HepG2 (cell line): ENCODE results near the gene MYRFL. TPM values are rescaled to one million over a fixed set of nuclear protein-coding genes. Genes with fewer than 3 reads are reported as not detected.

Experiments
- ATAC-seq: fragments of 200-7000 bp; cut with Tn5 transposase; 3 replicates; pipeline ENCODE4 v1.9.1; 2020; ENCODE audit warnings: mild to moderate bottlenecking, moderate library complexity
- BruUV-seq: library from RNA; stranded (reverse); fragments of 400-500 nt; replicated peaks from 2 replicates; lab custom pipeline; 2021; lab: Mats Ljungman, UMichigan
- CTCF ChIA-PET: fragments of 300-600 bp; formaldehyde crosslinking; extraction: SDS; loops from one replicate; lab custom pipeline; 2021; ENCODE audit warnings: low total read pairs, inconsistent platforms, low intra/inter-chr PET ratio; lab: Yijun Ruan, JAX
- POLR2A ChIA-PET: fragments of 350-600 bp; sonication (Branson Sonifier 250); formaldehyde crosslinking; loops from one replicate; lab custom pipeline; 2020; ENCODE audit warnings: antibody characterized with exemption, inconsistent platforms; lab: Yijun Ruan, JAX
- DNase-seq: peaks from one replicate; pipeline ENCODE4 v3.0.0-alpha.2; 2015; ENCODE audit warnings: low spot score
- FAIRE-seq: peaks from 3 replicates; lab custom pipeline; 2011; peaks lifted over from hg19 to GRCh38; lab: Jason Lieb, UNC
- H2AFZ ChIP-seq: one replicate; pipeline ENCODE4 v1.6.1; 2011; ENCODE audit warnings: low read length, inconsistent platforms
- H3K27ac ChIP-seq: fragments of 300-600 bp; 3 replicates; pipeline ENCODE4 v1.8.0; 2011; ENCODE audit warnings: mixed run types, mild to moderate bottlenecking, mixed read lengths, low read length, inconsistent platforms; ENCODE audit not compliant: insufficient read depth; ENCODE audit errors: extremely low read length
- H3K27me3 ChIP-seq, 2 experiments: fragments of 200-600 bp in 1 of 2; 2 replicates in 1 of 2; 3 replicates in 1 of 2; pipeline versions ENCODE4 v1.6.0 to v1.8.0; 2011; ENCODE audit warnings: low read length in 2 of 2, mild to moderate bottlenecking in 2 of 2, moderate library complexity in 2 of 2, inconsistent platforms in 1 of 2; ENCODE audit not compliant: insufficient read depth in 2 of 2, control insufficient read depth in 1 of 2
- H3K36me3 ChIP-seq, 2 experiments: fragments of 200-600 bp in 1 of 2; replicated peaks in 1 of 2; 2 replicates in 1 of 2; 3 replicates in 1 of 2; pipeline versions ENCODE4 v1.5.1 to v1.8.0; 2011; ENCODE audit warnings: low read length in 2 of 2, inconsistent platforms in 1 of 2; ENCODE audit not compliant: insufficient read depth in 2 of 2, control insufficient read depth in 1 of 2
- H3K4me1 ChIP-seq: 2 replicates; pipeline ENCODE4 v1.5.1; 2012; ENCODE audit warnings: low read length, inconsistent platforms; ENCODE audit not compliant: insufficient read depth
- H3K4me2 ChIP-seq: 2 replicates; pipeline ENCODE4 v1.6.0; 2011; ENCODE audit warnings: low read depth, low read length, inconsistent platforms
- H3K4me3 ChIP-seq, 3 experiments: fragments of 200-600 bp in 1 of 3; sonication (generic), shearing (Covaris generic) in 1 of 3; replicated peaks in 1 of 3; 2 replicates each; pipeline ENCODE4 v1.5.1; 2011 to 2016; ENCODE audit warnings: low read length in 3 of 3, inconsistent platforms in 2 of 3, low read depth in 2 of 3, mild to moderate bottlenecking in 2 of 3, control low read depth in 1 of 3, mixed read lengths in 1 of 3; ENCODE audit not compliant: insufficient read depth in 1 of 3
- H3K79me2 ChIP-seq: one replicate; pipeline ENCODE4 v1.6.1; 2011; ENCODE audit warnings: low read length, inconsistent platforms; ENCODE audit not compliant: insufficient read depth
- H3K9ac ChIP-seq: 2 replicates; pipeline ENCODE4 v1.6.0; 2011; ENCODE audit warnings: mild to moderate bottlenecking, low read depth, low read length, inconsistent platforms; ENCODE audit not compliant: insufficient read depth
- H3K9me3 ChIP-seq: 2 replicates; pipeline ENCODE4 v1.5.1; 2012; ENCODE audit warnings: mild to moderate bottlenecking, low read length
- H4K20me1 ChIP-seq: 2 replicates; pipeline ENCODE4 v1.6.0; 2011; ENCODE audit warnings: inconsistent platforms, mild to moderate bottlenecking, low read length, moderate library complexity; ENCODE audit not compliant: insufficient read depth
- BHLHE40 ChIP-seq: IDR thresholded peaks from 2 replicates; pipeline ENCODE4 v1.6.1; 2011; ENCODE audit warnings: low read length, improper control_type of control experiment
- DNMT1 ChIP-seq: sonication (generic); formaldehyde crosslinking; IDR thresholded peaks from 2 replicates; pipeline ENCODE4 v1.5.1; 2020; ENCODE audit warnings: mild to moderate bottlenecking, missing genetic modification reagents
- GABPB1 ChIP-seq: IDR thresholded peaks from 2 replicates; pipeline ENCODE4 v1.6.1; 2016; ENCODE audit warnings: mild to moderate bottlenecking, missing genetic modification reagents, moderate library complexity, missing compliant biosample characterization
- JARID2 ChIP-seq: sonication (generic); formaldehyde crosslinking; IDR thresholded peaks from 2 replicates; pipeline ENCODE4 v1.8.1; 2023; ENCODE audit warnings: missing genetic modification reagents, inconsistent platforms; ENCODE audit not compliant: insufficient replicate concordance
- MEIS1 ChIP-seq: sonication (generic); formaldehyde crosslinking; IDR thresholded peaks from 2 replicates; pipeline ENCODE4 v1.9.0; 2021; ENCODE audit warnings: mild to moderate bottlenecking, missing genetic modification reagents, moderate library complexity, borderline replicate concordance
- NR0B2 ChIP-seq: sonication (generic); formaldehyde crosslinking; IDR thresholded peaks from 2 replicates; pipeline ENCODE4 v1.4.0; 2020; ENCODE audit warnings: mild to moderate bottlenecking, missing genetic modification reagents
- NR2F2 ChIP-seq: IDR thresholded peaks from 2 replicates; pipeline ENCODE4 v1.6.1; 2012; ENCODE audit warnings: low read depth, inconsistent platforms, borderline replicate concordance
- PPARG ChIP-seq: conservative IDR thresholded peaks from 2 replicates; pipeline ENCODE4 v1.6.1; 2016; ENCODE audit warnings: missing biosample characterization, missing genetic modification reagents
- REPIN1 ChIP-seq: sonication (generic); formaldehyde crosslinking; IDR thresholded peaks from 2 replicates; pipeline ENCODE4 v1.8.0; 2022; ENCODE audit warnings: missing genetic modification reagents, low read depth, mild to moderate bottlenecking, borderline replicate concordance
- RNF2 ChIP-seq: fragments of 450-650 bp; conservative IDR thresholded peaks from 2 replicates; pipeline ENCODE4 v1.6.1; 2016; ENCODE audit warnings: low read depth
- SAFB2 ChIP-seq: sonication (generic); formaldehyde crosslinking; IDR thresholded peaks from 2 replicates; pipeline ENCODE4 v1.5.1; 2020; ENCODE audit warnings: missing genetic modification reagents, low read depth, mild to moderate bottlenecking, borderline replicate concordance
- XBP1 ChIP-seq: sonication (generic); formaldehyde crosslinking; IDR thresholded peaks from 2 replicates; pipeline ENCODE4 v1.5.0; 2020; ENCODE audit warnings: missing genetic modification reagents
- ZNF333 ChIP-seq: sonication (generic); formaldehyde crosslinking; IDR thresholded peaks from 2 replicates; pipeline ENCODE4 v1.4.0; 2020; ENCODE audit warnings: mild to moderate bottlenecking, missing genetic modification reagents, borderline replicate concordance
- ZNF367 ChIP-seq: sonication (generic); formaldehyde crosslinking; IDR thresholded peaks from 2 replicates; pipeline ENCODE4 v1.4.0; 2020; ENCODE audit warnings: missing genetic modification reagents, borderline replicate concordance
- ZNF512B ChIP-seq: sonication (generic); formaldehyde crosslinking; IDR thresholded peaks from 2 replicates; pipeline ENCODE4 v1.5.1; 2020; ENCODE audit warnings: missing genetic modification reagents, mild to moderate bottlenecking, borderline replicate concordance
- ZNF543 ChIP-seq: sonication (generic); formaldehyde crosslinking; IDR thresholded peaks from 2 replicates; pipeline ENCODE4 v1.4.0; 2020; ENCODE audit warnings: mild to moderate bottlenecking, missing genetic modification reagents
- WGBS: methylation state at CpG from one replicate; pipeline ENCODE4 v1.1.6; 2017; ENCODE audit warnings: low lambda C conversion rate; 5-methylcytosine and 5-hydroxymethylcytosine counted together
- in situ Hi-C: cut with HindIII; loops from 2 replicates; pipeline ENCODE4 v1.10.0; 2017; ENCODE audit warnings: low pct_unique_long_range_greater_than_20kb; ENCODE audit not compliant: extremely low pct_ligation_motif_present
- intact Hi-C: fragments of 100-400 bp; cut with micrococcal nuclease; formaldehyde crosslinking; loops from one replicate; pipeline ENCODE4 v1.10.0; 2022; ENCODE audit not compliant: unreplicated experiment
- polyA plus RNA-seq, 8 experiments: library from polyadenylated mRNA; depleted of rRNA in 3 of 8; stranded (reverse) in 7 of 8; unstranded in 1 of 8; fragments of >200 nt; fragmentation: Illumina TruSeq in 4 of 8; extraction: Trizol in 4 of 8; gene quantifications; 2 replicates each; pipeline versions ENCODE4 v1.2.1 to v1.2.3, GENCODE V29; 2011 to 2016; ENCODE audit warnings: low read depth in 4 of 8, missing spikeins in 1 of 8, mixed read lengths in 1 of 8; ENCODE audit not compliant: insufficient read depth in 1 of 8
- total RNA-seq, 5 experiments: library from RNA; depleted of rRNA; stranded (reverse); fragments of >200 nt; fragmentation: Illumina TruSeq; extraction: Trizol; gene quantifications; 2 replicates each; pipeline ENCODE4 v1.2.3, GENCODE V29; 2016; ENCODE audit warnings: low read depth in 1 of 5
- TF ChIP-seq, protein P1 (sequence below): sonication (generic); formaldehyde crosslinking; IDR thresholded peaks from 2 replicates; pipeline ENCODE4 v1.4.0; 2020; ENCODE audit warnings: missing genetic modification reagents
- TF ChIP-seq, protein P2 (sequence below): sonication (generic); formaldehyde crosslinking; IDR thresholded peaks from 2 replicates; pipeline ENCODE4 v1.9.0; 2021; ENCODE audit warnings: missing genetic modification reagents, borderline replicate concordance

The MYRFL gene
- total and polyA plus RNA-seq, 2 of the 13 experiments (the other 11 are each of a cell fraction or from before 2014, with no cell fraction given): 0.09 to 0.11 TPM

DNA sequence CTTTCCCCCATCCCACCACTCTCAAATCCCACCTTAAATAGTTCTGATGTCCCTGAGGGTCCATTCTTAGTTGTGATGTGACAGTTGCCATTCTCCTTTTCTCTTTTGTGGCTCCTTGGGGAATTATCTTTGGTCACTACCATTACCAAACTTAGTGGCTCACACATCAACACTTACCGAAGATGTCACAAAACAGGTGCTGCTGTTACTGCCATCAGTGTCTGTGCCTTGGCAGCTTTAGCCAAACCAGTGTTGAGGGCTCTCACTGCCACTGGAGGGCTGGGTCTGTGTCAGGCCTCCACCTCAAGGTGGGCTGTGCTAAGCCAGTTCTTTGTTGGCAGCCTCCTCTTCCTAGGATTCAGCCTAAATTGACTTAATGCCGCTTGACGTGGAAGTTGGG, 144.0 kb downstream of the MYRFL start (continued):
- no peak for TF ChIP-seq BHLHE40
- no peak for TF ChIP-seq DNMT1 (CRISPR knock-in tag)
- TF ChIP-seq, protein P1, sequence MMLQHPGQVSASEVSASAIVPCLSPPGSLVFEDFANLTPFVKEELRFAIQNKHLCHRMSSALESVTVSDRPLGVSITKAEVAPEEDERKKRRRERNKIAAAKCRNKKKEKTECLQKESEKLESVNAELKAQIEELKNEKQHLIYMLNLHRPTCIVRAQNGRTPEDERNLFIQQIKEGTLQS: no peak
- no peak for TF ChIP-seq RNF2

DNA sequence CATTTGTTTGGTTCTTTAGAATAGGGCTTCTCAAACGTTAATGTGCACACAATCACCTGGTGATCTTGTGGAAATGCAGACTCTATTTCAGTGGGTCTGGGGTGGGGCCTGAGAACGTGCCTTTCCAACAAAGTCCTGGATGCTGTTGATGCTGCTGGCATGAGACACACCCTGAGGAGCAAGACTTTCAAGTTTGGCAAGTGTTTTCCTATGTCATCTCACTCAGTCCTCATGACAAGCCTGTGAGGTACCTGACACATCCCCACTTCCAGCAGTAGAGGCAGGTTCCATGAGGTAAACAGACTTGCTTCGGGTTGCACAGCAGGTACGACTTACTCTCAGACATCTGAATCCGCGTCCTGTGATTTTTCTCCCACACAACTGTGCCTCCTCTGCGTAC, 147.1 kb downstream of the MYRFL start:
- Histone ChIP-seq H3K36me3 (no peaks in the 10 kb centered on the region), H3K27ac (no peak overlapping the region), H3K27me3 (peaks cover 2 to 3% of the 10 kb centered on the region in 2 experiments; a peak in 2 of 5 replicates), H2AFZ (no peak overlapping the region), H3K4me1 (no peaks in the 10 kb centered on the region), H3K4me2 (no peak overlapping the region), H3K79me2 (no peaks in the 10 kb centered on the region), H3K9ac (no peak overlapping the region), H4K20me1 (no peaks in the 10 kb centered on the region), H3K4me3 (no peak overlapping the region), H3K9me3 (no peaks in the 10 kb centered on the region)
- CTCF ChIA-PET: no interaction called here
- ATAC-seq (no peak), DNase-seq (no peak), FAIRE-seq (no peak)
- in situ Hi-C loops (no loop called here), intact Hi-C loops (no loop called here)
- BruUV-seq: no TSS peak
- 10% methylated on average over 6 of the region's 7 CpGs for WGBS
- no peak for TF ChIP-seq GABPB1 (CRISPR knock-in tag)
- no peak for TF ChIP-seq MEIS1
- TF ChIP-seq ZNF543: no peak
- no peak for TF ChIP-seq XBP1 (CRISPR knock-in tag)
- TF ChIP-seq, protein P2, sequence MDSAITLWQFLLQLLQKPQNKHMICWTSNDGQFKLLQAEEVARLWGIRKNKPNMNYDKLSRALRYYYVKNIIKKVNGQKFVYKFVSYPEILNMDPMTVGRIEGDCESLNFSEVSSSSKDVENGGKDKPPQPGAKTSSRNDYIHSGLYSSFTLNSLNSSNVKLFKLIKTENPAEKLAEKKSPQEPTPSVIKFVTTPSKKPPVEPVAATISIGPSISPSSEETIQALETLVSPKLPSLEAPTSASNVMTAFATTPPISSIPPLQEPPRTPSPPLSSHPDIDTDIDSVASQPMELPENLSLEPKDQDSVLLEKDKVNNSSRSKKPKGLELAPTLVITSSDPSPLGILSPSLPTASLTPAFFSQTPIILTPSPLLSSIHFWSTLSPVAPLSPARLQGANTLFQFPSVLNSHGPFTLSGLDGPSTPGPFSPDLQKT: no peak
- TF ChIP-seq NR0B2 (CRISPR knock-in tag): no peak
- no peak for TF ChIP-seq SAFB2 (CRISPR knock-in tag)
- no peak for TF ChIP-seq REPIN1 (CRISPR knock-in tag)
- TF ChIP-seq ZNF333 (CRISPR knock-in tag): no peak
- no peak for TF ChIP-seq ZNF512B (CRISPR knock-in tag)
- TF ChIP-seq NR2F2: no peak
- TF ChIP-seq PPARG (CRISPR knock-in tag): no peak
- no peak for TF ChIP-seq JARID2 (CRISPR knock-in tag)
- TF ChIP-seq ZNF367 (CRISPR knock-in tag): no peak
- POLR2A ChIA-PET: no interaction called here
